Measurements from ENCODE around the gene LSM14A.
"Not testable (repeated sequence)": the region's sequence is repeated elsewhere in the genome, so short reads cannot be mapped to it uniquely, and the experiment has no call there.

Gene LSM14A

DNA sequence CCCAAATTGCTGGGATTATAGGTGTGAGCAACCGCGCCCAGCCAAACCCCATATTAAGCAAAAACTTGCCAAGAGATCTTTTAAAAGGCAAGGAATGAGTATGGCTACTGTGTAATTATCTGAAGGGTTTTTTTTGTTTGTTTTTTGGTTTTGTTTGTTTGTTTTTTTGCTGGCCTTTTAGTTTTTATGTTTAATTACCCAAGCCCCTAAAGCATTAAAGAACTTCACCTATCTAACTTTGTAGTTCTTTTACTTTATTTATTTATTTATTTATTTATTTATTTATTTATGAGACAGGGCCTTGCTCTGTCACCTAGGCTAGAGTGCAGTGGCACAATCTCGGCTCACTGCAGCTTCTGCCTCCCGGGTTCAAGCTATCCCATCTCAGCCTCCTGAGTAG is 41.7 kb downstream of the LSM14A start:
- ChIA-PET POLR2A (no interaction called here), CTCF (interaction anchor here (0.6 kb wide), 1 partner anchor 132 kb away, joined by 3 read pairs; no protein-coding TSS in a partner anchor)
- TF ChIP-seq, protein P1, sequence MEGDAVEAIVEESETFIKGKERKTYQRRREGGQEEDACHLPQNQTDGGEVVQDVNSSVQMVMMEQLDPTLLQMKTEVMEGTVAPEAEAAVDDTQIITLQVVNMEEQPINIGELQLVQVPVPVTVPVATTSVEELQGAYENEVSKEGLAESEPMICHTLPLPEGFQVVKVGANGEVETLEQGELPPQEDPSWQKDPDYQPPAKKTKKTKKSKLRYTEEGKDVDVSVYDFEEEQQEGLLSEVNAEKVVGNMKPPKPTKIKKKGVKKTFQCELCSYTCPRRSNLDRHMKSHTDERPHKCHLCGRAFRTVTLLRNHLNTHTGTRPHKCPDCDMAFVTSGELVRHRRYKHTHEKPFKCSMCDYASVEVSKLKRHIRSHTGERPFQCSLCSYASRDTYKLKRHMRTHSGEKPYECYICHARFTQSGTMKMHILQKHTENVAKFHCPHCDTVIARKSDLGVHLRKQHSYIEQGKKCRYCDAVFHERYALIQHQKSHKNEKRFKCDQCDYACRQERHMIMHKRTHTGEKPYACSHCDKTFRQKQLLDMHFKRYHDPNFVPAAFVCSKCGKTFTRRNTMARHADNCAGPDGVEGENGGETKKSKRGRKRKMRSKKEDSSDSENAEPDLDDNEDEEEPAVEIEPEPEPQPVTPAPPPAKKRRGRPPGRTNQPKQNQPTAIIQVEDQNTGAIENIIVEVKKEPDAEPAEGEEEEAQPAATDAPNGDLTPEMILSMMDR (IDR thresholded peaks at IDR 0.05; ENCODE audit: insufficient read depth, low read length, missing control alignments), result no peak

DNA sequence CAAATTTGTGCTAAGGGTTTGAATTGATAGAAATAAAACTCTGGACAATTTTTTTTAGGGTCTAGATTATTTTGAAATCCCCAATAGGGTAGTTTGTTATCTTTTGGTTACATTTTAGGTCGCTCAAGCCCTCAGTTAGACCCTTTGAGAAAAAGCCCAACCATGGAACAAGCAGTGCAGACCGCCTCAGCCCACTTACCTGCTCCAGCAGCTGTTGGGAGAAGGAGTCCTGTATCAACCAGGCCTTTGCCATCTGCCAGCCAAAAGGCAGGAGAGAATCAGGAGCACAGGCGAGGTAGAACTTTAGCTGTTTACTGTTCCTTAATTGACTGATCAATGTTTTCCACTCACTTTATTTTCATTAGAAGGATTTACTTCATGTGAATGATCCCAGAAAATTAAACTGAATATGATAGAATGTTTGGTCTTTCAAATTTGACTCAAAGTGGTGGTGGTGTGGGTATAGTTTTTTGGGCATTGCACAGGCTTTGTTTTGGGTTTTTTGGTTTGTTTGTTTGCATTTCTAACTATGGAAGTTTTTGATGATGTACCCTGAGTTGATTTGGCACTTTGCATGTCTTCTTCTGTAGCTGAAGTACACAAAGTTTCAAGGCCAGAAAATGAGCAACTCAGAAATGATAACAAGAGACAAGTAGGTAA is 42.8 kb downstream of the LSM14A start:
- TF ChIP-seq, protein P1 (IDR thresholded peaks at IDR 0.05; ENCODE audit: insufficient read depth, low read length, missing control alignments), result no peak
- POLR2A ChIA-PET, result no interaction called here

More for the DNA sequence above, 41.7 kb downstream of the LSM14A start:
- no peak overlapping the region for H3K4me3 ChIP-seq (ENCODE audit: low read depth, low read length)
- DNase-seq (ENCODE audit: low read depth, low spot score), result no peak

DNA sequence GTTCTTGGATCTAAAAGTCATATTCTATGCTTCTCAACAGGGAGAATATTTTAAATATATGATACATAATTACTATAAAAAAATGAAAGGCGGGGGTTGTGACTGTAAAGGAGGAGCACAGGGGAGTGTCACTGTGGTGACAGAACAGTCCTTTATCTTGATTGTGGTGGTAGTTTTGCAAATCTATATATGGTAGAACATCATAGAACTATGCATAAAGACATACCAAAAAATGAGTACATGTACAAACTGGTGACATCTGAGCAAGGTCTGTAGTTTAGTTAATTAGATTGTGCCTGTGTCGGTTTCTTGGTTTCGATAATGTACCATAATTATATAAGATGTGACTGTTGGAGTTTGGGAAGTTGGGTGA is 43.3 kb downstream of the LSM14A start:
- no peak overlapping the region for H3K4me3 ChIP-seq (ENCODE audit: low read depth, low read length)
- ChIA-PET CTCF (no interaction called here), POLR2A (no interaction called here)
- no peak for DNase-seq (ENCODE audit: low read depth, low spot score)
- TF ChIP-seq, protein P1 (IDR thresholded peaks at IDR 0.05; ENCODE audit: insufficient read depth, low read length, missing control alignments), result no peak

More for the DNA sequence above, 42.8 kb downstream of the LSM14A start:
- no peak overlapping the region for H3K4me3 ChIP-seq (ENCODE audit: low read depth, low read length)
- CTCF ChIA-PET, result no interaction called here
- no peak for DNase-seq (ENCODE audit: low read depth, low spot score)

DNA sequence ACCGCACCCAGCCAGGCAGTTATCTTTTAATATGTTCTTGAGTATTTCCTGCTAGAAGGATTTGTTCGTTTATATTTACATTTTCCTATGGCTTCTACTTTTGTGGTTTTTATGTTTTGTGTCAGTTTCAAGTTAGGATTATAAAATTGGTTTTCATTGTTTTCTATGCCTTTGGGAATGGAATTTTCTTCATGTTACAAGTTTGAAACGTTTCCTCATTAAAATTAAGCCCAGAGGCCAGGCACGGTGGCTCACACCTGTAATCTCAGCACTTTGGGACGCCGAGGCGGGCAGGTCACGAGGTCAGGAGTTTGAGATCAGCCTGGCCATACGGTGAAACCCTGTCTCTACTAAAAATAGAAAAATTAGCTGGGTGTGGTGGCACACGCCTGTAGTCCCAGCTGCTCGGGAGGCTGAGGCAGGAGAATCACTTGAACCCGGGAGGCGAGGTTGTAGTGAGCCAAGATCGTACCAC is 44.5 kb downstream of the LSM14A start:
- DNase-seq (ENCODE audit: low read depth, low spot score); H3K4me3 ChIP-seq (ENCODE audit: low read depth, low read length): not testable (repeated sequence)
- ChIA-PET CTCF (interaction anchor here (0.6 kb wide), 1 partner anchor 20 kb away, joined by 3 read pairs; no protein-coding TSS in a partner anchor), POLR2A (interaction anchor here (0.6 to 2.1 kb wide), 3 partner anchors 8 to 58 kb away, joined by 3 to 8 read pairs (median 4); no protein-coding TSS in a partner anchor)

DNA sequence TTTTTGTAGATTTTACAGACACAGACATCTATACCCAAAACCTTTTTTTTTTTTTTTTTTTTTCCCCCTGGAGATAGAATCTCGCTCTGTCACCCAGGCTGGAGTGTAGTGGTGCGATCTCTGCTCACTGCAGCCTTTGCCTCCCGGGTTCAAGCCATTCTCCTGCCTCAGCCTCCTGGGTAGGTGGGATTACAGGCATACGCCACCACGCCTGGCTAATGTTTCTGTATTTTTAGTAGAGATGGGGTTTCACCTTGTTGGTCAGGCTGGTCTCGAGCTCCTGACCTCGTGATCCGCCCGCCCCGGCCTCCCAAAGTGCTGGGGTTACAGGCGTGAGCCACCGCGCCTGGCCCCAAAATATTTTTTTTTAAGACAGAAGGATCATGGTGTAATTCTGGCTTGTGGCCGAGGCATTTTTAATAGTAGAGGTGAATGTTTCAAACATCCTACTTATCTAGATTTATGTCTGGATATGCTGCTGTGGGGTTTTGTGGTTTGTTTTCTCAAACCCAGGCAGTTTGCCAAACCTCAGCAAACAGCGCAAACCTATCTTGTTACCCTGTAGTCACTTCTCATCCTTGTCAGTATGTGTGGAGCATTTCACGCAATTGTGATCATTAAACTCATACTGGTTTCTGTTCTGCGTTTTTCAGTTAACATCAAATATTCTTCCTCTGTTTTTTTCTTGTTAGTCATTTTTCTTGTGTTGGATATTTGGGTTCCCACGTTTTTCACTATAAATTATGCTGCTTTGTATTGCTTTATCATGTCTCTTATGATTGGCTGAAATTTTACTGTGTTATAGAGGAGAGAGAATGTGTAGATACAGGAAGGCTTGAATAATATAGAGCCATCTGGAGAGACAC is 45.9 kb downstream of the LSM14A start:
- no peak overlapping the region for H3K4me3 ChIP-seq (ENCODE audit: low read depth, low read length)
- ChIA-PET POLR2A (interaction anchor here (0.6 to 2.1 kb wide), 4 partner anchors 14 to 56 kb away, joined by 3 to 8 read pairs (median 4); no protein-coding TSS in a partner anchor), CTCF (interaction anchor here (1.1 to 5.1 kb wide), 4 partner anchors 9 to 73 kb away, joined by 3 to 63 read pairs (median 4); no protein-coding TSS in a partner anchor)
- TF ChIP-seq, protein P1 (IDR thresholded peaks at IDR 0.05; ENCODE audit: insufficient read depth, low read length, missing control alignments), result no peak
- peak; percentile 98 for DNase-seq (ENCODE audit: low read depth, low spot score)

DNA sequence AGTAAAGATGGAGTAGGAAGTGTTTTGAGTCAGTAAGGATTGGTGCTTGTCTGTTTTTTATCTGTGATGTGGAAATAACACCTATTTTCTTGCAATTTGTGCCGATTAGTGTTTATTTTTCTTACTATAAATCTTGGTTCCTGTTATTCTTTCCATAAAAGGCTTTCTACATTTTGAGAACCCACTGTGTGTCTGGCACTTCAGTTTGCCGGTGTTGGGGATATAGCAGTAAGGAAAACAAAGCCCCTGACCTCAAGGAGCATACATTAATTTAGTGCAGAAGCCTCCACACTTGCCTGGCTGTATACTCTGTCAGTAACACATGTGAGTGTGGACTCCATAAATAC is 46.5 kb downstream of the LSM14A start:
- ChIA-PET POLR2A (no interaction called here), CTCF (interaction anchor here (0.7 to 5.1 kb wide), 9 partner anchors 10 to 133 kb away, joined by 3 to 63 read pairs (median 4); no protein-coding TSS in a partner anchor)
- TF ChIP-seq, protein P1 (IDR thresholded peaks at IDR 0.05; ENCODE audit: insufficient read depth, low read length, missing control alignments), result no peak
- DNase-seq (ENCODE audit: low read depth, low spot score), result no peak
- no peak overlapping the region for H3K4me3 ChIP-seq (ENCODE audit: low read depth, low read length)
